ENCODE results near the gene PNPLA7. TPM values are rescaled to one million over a fixed set of nuclear protein-coding genes. Genes with fewer than 3 reads are reported as not detected.

The PNPLA7 gene
- total and polyA plus RNA-seq, 10 of the 15 experiments (the other 5 are each of a cell fraction or from before 2014, with no cell fraction given), result 0.04 to 0.85 (median 0.19) TPM; not detected in 1

DNA sequence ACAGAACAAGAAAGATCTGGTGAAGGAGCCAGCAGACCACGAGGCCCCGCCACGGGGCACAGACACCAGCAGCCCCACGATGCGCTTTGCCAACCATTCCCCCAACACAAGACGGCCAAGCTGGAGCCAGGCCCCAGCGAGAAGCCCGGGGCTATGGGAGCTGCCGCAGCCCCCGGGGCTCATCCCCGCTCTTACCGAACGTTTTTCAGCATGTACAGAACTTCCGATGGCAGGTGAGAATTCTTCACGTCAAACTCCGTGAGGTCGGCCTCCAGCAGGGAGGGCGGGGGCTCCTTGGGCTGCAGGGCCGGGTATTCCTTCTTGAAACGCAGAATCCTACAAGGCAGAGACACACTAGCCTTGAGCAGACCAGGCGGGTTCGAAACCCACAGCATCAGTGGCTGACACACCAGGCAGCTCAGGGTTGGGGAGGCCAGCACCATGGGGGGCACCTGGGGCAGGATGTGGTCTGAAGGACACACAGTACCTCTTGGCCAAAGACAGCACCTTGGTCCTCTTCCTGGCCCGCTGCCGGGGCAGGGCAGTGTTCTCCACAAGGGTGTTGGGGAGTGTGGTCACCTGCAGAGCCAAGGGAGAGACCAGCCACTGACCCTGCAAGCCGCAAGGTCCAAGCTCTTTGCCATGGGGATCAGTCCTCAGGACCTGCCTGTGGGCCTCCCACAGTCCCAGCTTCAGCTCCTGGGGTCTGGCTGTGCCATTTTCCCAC is 6.8 kb downstream of the PNPLA7 start:
- DNase-seq (ENCODE audit: low read depth, low spot score) (no peak), ATAC-seq (no peak), FAIRE-seq (no peak)
- ChIA-PET SMC1A (ENCODE audit: uncharacterized antibody, unreplicated experiment) (no interaction called here), CTCF (no interaction called here), RAD21 (ENCODE audit: unreplicated experiment) (no interaction called here), POLR2A (no interaction called here)
- TF ChIP-seq ZBED1 (IDR thresholded peaks at IDR 0.05; ENCODE audit: borderline replicate concordance) (no peak), SMARCA5 (IDR thresholded peaks at IDR 0.05) (no peak), SUPT20H (IDR thresholded peaks at IDR 0.05; ENCODE audit: borderline replicate concordance, control insufficient read depth, low read depth, low read length) (no peak), RELA (IDR thresholded peaks at IDR 0.05; ENCODE audit: borderline replicate concordance, partially characterized antibody) (no peak), ATF7 (IDR thresholded peaks at IDR 0.05; ENCODE audit: low read depth) (no peak)
- TF ChIP-seq, protein P1, sequence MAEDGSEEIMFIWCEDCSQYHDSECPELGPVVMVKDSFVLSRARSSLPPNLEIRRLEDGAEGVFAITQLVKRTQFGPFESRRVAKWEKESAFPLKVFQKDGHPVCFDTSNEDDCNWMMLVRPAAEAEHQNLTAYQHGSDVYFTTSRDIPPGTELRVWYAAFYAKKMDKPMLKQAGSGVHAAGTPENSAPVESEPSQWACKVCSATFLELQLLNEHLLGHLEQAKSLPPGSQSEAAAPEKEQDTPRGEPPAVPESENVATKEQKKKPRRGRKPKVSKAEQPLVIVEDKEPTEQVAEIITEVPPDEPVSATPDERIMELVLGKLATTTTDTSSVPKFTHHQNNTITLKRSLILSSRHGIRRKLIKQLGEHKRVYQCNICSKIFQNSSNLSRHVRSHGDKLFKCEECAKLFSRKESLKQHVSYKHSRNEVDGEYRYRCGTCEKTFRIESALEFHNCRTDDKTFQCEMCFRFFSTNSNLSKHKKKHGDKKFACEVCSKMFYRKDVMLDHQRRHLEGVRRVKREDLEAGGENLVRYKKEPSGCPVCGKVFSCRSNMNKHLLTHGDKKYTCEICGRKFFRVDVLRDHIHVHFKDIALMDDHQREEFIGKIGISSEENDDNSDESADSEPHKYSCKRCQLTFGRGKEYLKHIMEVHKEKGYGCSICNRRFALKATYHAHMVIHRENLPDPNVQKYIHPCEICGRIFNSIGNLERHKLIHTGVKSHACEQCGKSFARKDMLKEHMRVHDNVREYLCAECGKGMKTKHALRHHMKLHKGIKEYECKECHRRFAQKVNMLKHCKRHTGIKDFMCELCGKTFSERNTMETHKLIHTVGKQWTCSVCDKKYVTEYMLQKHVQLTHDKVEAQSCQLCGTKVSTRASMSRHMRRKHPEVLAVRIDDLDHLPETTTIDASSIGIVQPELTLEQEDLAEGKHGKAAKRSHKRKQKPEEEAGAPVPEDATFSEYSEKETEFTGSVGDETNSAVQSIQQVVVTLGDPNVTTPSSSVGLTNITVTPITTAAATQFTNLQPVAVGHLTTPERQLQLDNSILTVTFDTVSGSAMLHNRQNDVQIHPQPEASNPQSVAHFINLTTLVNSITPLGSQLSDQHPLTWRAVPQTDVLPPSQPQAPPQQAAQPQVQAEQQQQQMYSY (CRISPR knock-in tag; IDR thresholded peaks at IDR 0.05), result no peak
- intact Hi-C loops (cut with micrococcal nuclease; ENCODE audit: unreplicated experiment), result no loop called here
- Histone ChIP-seq H3K79me2 (ENCODE audit: control insufficient read depth, insufficient read depth, low read length) (no peaks in the 10 kb centered on the region), H3K9ac (ENCODE audit: control insufficient read depth, insufficient read depth, low read length) (no peak overlapping the region), H3K4me3 (no peak overlapping the region), H4K20me1 (ENCODE audit: control insufficient read depth, insufficient read depth) (no peaks in the 10 kb centered on the region), H3K4me1 (ENCODE audit: control insufficient read depth, insufficient read depth, low read length) (no peaks in the 10 kb centered on the region), H3K27me3 (replicated peaks in 1 of 2; ENCODE audit: control insufficient read depth in 2 of 2, insufficient read depth in 2 of 2, low read length in 1 of 2) (no peaks in the 10 kb centered on the region; a peak in 1 of 4 replicates), H3K36me3 (ENCODE audit: control insufficient read depth in 2 of 2, insufficient read depth in 2 of 2, low read length in 1 of 2) (no peaks in the 10 kb centered on the region), H2AFZ (ENCODE audit: control insufficient read depth, low read depth, low read length) (no peak overlapping the region), H3K4me2 (ENCODE audit: control insufficient read depth, insufficient read depth) (no peak overlapping the region), H3K9me3 (replicated peaks; ENCODE audit: control insufficient read depth, insufficient read depth, low read length) (no peaks in the 10 kb centered on the region; the same call in 2 of the 3 replicates), H3K27ac (ENCODE audit: control insufficient read depth, insufficient read depth) (no peak overlapping the region)
- in situ Hi-C loops (cut with MboI), result no loop called here
- WGBS (ENCODE audit: insufficient coverage, insufficient replicate concordance, low lambda C conversion rate, missing lambda C conversion rate), result 57% methylated on average over 25 of the region's 25 CpGs
- BruUV-seq (replicated peaks), result no TSS peak

All from GM12878 (cell line).